GM10266 (cell line): ENCODE measurements around the gene PXYLP1.

ENCODE experiments used
- DNase-seq: peaks from one replicate; pipeline ENCODE4 v3.0.0; 2012; ENCODE audit errors: extremely low spot score
- TF ChIP-seq, protein P1 (sequence below): IDR thresholded peaks from 2 replicates; pipeline ENCODE4 v1.5.1; 2012; ENCODE audit warnings: mild to moderate bottlenecking, low read depth; ENCODE audit not compliant: control insufficient read depth, insufficient read depth; ENCODE audit errors: missing control alignments

PXYLP1 gene

GRCh38 chr3:141338881-141339280, 107.3 kb downstream of the PXYLP1 start:
- DNase-seq = no peak
- TF ChIP-seq, protein P1, sequence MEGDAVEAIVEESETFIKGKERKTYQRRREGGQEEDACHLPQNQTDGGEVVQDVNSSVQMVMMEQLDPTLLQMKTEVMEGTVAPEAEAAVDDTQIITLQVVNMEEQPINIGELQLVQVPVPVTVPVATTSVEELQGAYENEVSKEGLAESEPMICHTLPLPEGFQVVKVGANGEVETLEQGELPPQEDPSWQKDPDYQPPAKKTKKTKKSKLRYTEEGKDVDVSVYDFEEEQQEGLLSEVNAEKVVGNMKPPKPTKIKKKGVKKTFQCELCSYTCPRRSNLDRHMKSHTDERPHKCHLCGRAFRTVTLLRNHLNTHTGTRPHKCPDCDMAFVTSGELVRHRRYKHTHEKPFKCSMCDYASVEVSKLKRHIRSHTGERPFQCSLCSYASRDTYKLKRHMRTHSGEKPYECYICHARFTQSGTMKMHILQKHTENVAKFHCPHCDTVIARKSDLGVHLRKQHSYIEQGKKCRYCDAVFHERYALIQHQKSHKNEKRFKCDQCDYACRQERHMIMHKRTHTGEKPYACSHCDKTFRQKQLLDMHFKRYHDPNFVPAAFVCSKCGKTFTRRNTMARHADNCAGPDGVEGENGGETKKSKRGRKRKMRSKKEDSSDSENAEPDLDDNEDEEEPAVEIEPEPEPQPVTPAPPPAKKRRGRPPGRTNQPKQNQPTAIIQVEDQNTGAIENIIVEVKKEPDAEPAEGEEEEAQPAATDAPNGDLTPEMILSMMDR = no peak

DNA sequence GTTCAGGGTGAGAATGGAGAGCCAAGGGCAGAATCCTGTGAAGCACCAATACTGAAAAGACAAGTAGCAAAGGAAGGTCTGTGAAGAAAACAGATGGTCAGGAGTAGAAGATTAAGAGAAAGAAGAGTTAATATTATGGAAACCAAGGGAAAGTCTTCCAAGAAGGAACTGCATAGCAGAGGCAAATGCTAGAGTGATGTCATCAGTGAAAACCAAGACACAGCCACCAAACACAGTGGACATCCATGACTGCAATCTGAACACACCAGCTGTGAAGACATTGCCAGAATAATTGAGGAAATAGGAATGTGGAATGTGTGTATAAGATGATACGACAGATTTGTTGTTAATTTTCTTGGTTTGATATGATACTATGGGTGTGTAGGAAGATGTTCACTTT, 109.9 kb downstream of the PXYLP1 start:
- TF ChIP-seq, protein P1 = no peak
- DNase-seq = no peak

DNA sequence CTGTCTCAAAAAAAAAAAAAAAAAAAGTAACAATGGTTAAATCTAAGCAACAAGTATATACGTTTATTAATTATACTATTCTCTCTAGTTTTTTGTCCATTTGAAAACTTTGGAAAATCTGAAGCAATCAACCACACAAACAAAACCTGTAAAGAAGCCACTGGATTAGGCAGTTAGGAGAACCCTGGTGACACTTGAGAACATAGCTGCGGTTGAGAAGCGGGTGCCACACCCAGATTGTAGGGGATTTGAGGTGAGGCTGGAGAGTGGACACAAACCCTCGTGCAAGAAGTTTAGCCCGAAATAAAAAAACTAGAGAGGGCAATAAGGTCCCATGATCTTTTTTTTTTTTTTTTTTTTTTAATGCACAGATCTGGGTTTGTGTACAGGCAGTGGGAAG, 110.8 kb downstream of the PXYLP1 start:
- DNase-seq = no peak
- TF ChIP-seq, protein P1 = no peak

GRCh38 chr3:141343077-141343476, 111.5 kb downstream of the PXYLP1 start:
- DNase-seq = no peak
- TF ChIP-seq, protein P1 = no peak

- no peak for DNase-seq
- TF ChIP-seq, protein P1 = no peak
These were observed 112.2 kb downstream of the PXYLP1 start for GRCh38 chr3:141343865-141344271.
